Glutamatergic neuron (in vitro differentiated cells): ENCODE data around the gene HIPK2. TPM values are rescaled to one million over a fixed set of nuclear protein-coding genes. Genes with fewer than 3 reads are reported as not detected.

Experiments
- DNase-seq: peaks from one replicate; pipeline ENCODE4 v3.0.0; 2022
- H3K27ac Mint-ChIP-seq: one replicate; pipeline ENCODE4 v1.8.0; 2020; ENCODE audit warnings: mild to moderate bottlenecking, mixed read lengths, inconsistent platforms; ENCODE audit not compliant: unreplicated experiment
- H3K27me3 Mint-ChIP-seq: one replicate; pipeline ENCODE4 v1.8.0; 2020; ENCODE audit warnings: mild to moderate bottlenecking, moderate library complexity, mixed read lengths, inconsistent platforms; ENCODE audit not compliant: unreplicated experiment
- H3K36me3 Mint-ChIP-seq: one replicate; pipeline ENCODE4 v1.8.0; 2020; ENCODE audit warnings: mild to moderate bottlenecking, mixed read lengths, inconsistent platforms; ENCODE audit not compliant: unreplicated experiment
- H3K4me1 Mint-ChIP-seq: one replicate; pipeline ENCODE4 v1.8.0; 2020; ENCODE audit warnings: mild to moderate bottlenecking, low read depth, mixed read lengths, inconsistent platforms; ENCODE audit not compliant: unreplicated experiment
- H3K4me3 Mint-ChIP-seq: one replicate; pipeline ENCODE4 v1.8.0; 2020; ENCODE audit warnings: mild to moderate bottlenecking, mixed read lengths, inconsistent platforms; ENCODE audit not compliant: unreplicated experiment
- H3K9me3 Mint-ChIP-seq: one replicate; pipeline ENCODE4 v1.8.0; 2020; ENCODE audit warnings: mild to moderate bottlenecking, moderate library complexity, mixed read lengths, inconsistent platforms; ENCODE audit not compliant: unreplicated experiment
- total RNA-seq: library from RNA; stranded (reverse); fragmentation: NEBNext Ultra II Directional; extraction: Animal tissue kit (Norgen Biotek cat#: 25700); gene quantifications from one replicate; pipeline ENCODE4 v1.2.1, GENCODE V29; 2021; ENCODE audit not compliant: unreplicated experiment
- TF ChIP-seq, protein P1 (sequence below): fragments of 200-600 bp; sonication (generic); IDR thresholded peaks from one replicate; pipeline ENCODE4 v1.5.0; 2021; ENCODE audit not compliant: partially characterized antibody, unreplicated experiment

The HIPK2 gene
- total RNA-seq, 1 donor from 2014 or later, result 36.9 TPM

DNA sequence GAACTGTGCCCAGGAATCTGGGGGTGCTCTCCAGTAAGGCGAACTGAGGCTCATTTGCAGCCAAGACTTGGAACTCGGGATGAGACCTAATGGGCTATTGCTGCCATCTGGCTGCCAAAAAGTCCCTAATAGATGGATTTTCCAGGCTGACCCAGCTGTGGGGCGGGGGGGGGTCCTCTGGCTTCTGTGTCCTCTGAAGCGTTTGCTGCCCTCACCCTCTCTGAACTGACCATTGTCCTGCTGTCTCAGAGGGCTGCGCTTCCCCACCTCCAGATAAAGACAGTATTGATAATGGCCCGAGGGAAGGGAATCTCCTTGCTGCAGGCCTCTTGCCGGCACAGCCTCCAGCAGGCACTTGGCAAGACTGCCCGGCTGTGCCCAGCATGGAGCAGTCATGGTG is 207.7 kb downstream of the HIPK2 start:
- peaks cover 5% of the 10 kb centered on the region for H3K36me3 Mint-ChIP-seq
- TF ChIP-seq, protein P1, sequence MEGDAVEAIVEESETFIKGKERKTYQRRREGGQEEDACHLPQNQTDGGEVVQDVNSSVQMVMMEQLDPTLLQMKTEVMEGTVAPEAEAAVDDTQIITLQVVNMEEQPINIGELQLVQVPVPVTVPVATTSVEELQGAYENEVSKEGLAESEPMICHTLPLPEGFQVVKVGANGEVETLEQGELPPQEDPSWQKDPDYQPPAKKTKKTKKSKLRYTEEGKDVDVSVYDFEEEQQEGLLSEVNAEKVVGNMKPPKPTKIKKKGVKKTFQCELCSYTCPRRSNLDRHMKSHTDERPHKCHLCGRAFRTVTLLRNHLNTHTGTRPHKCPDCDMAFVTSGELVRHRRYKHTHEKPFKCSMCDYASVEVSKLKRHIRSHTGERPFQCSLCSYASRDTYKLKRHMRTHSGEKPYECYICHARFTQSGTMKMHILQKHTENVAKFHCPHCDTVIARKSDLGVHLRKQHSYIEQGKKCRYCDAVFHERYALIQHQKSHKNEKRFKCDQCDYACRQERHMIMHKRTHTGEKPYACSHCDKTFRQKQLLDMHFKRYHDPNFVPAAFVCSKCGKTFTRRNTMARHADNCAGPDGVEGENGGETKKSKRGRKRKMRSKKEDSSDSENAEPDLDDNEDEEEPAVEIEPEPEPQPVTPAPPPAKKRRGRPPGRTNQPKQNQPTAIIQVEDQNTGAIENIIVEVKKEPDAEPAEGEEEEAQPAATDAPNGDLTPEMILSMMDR, result no peak
- peaks cover 2% of the 10 kb centered on the region for H3K4me1 Mint-ChIP-seq
- no peak overlapping the region for H3K27ac Mint-ChIP-seq
- H3K9me3 Mint-ChIP-seq, result peaks cover 5% of the 10 kb centered on the region
- DNase-seq, result no peak
- H3K27me3 Mint-ChIP-seq, result peaks cover 4% of the 10 kb centered on the region
- no peak overlapping the region for H3K4me3 Mint-ChIP-seq

DNA sequence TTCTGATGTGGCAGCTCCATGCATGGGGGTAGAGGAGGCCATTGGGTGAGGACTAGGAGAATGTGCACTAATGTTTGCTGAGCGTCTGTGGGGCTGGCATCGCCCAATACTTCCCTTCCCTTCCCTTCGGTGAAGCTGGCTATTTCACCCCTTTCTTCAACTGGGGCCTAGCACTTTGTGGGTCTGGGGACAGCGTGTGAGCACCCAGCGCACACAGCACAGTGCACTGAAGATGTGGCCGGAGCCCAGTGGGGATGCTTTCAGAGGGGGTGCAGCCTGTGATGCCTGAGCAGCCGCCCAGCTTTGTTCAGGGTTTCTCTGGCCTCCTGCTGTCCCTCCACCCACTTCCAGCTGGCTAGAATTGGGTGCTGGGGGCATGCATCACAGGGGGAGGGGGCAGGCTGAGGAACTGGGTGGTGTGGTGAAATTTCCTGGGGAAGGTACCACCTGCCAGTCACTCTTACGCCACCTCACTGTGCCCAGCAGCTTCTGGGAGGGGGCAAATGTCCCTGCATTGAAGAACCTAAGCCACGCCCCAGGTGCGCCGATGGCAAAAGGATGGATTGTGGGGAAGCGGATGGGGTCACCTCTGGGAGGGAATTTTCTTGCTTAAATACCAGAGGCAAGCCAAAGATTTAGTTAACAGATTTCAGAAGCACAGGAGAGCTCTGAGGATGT is 208.8 kb downstream of the HIPK2 start:
- peaks cover 4% of the 10 kb centered on the region for H3K27me3 Mint-ChIP-seq
- no peak overlapping the region for H3K4me3 Mint-ChIP-seq
- peaks cover 5% of the 10 kb centered on the region for H3K36me3 Mint-ChIP-seq
- H3K4me1 Mint-ChIP-seq, result peaks cover 2% of the 10 kb centered on the region
- peaks cover 5% of the 10 kb centered on the region for H3K9me3 Mint-ChIP-seq
- no peak for DNase-seq
- no peak overlapping the region for H3K27ac Mint-ChIP-seq
- TF ChIP-seq, protein P1, result no peak

DNA sequence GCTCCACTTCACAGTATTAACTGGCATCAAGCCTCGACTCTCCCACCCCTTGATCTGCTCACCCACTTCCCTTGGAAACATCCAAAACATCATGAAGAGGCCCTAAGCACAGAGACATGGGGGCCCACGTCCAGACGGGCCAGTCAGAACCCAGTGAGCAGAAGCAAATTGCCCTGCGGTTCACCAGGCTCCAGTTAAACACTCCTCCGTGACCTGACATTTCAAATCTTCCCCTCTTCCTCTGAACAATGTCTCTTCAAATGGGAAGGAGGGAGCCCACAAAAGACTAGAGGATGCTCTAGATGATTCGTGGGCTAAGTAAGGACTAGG is 209.5 kb downstream of the HIPK2 start:
- Mint-ChIP-seq H3K27ac (no peak overlapping the region), H3K4me1 (peaks cover 2% of the 10 kb centered on the region), H3K4me3 (no peak overlapping the region), H3K9me3 (peaks cover 5% of the 10 kb centered on the region), H3K36me3 (peaks cover 5% of the 10 kb centered on the region), H3K27me3 (peaks cover 4% of the 10 kb centered on the region)
- no peak for DNase-seq
- TF ChIP-seq, protein P1, result no peak

DNA sequence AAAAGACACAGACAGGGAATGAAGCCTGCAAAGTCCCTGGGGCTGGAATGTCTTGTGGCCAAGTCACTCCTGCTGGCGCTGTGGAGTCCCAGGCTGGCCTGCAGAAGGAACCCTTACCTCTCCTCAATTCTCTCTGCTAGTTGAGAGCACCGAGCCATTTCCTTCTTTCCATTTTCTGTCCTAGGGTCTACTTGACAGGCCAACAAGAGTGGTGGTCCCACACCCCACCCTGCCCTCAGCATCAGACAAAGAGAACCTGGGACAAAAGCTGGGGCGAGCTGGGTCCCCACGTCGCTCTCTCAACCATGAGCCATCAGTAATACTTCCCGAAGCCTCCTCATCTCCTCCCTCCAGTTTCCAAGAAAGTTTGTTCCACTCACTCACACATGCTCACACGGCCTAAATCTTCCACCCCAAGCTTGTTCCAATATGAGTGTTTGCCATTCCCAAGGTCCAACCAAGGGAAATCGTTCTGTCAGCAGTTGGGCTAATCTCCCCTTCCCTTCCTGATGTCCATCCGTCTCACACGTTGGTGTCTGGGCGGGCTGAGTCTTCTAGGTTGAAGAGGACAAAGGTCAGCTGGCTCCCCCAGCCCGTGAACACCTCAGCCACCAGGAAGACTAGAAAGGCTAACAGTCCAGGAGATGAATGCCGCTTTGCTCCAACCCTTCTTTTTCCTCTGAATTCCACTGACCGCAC is 210.0 kb downstream of the HIPK2 start:
- H3K9me3 Mint-ChIP-seq, result peaks cover 5% of the 10 kb centered on the region
- H3K4me3 Mint-ChIP-seq, result no peak overlapping the region
- peaks cover 5% of the 10 kb centered on the region for H3K36me3 Mint-ChIP-seq
- no peak overlapping the region for H3K27ac Mint-ChIP-seq
- DNase-seq, result no peak
- H3K4me1 Mint-ChIP-seq, result peaks cover 2% of the 10 kb centered on the region
- TF ChIP-seq, protein P1, result no peak
- H3K27me3 Mint-ChIP-seq, result peaks cover 4% of the 10 kb centered on the region
